GM21367 (cell line): Measurements from ENCODE around the gene SNCA.

Source experiments
- ATAC-seq: cut with Tn5 transposase; IDR thresholded peaks from one replicate; pipeline ENCODE4 v1.9.1; 2021; ENCODE audit not compliant: unreplicated experiment

Gene SNCA

DNA sequence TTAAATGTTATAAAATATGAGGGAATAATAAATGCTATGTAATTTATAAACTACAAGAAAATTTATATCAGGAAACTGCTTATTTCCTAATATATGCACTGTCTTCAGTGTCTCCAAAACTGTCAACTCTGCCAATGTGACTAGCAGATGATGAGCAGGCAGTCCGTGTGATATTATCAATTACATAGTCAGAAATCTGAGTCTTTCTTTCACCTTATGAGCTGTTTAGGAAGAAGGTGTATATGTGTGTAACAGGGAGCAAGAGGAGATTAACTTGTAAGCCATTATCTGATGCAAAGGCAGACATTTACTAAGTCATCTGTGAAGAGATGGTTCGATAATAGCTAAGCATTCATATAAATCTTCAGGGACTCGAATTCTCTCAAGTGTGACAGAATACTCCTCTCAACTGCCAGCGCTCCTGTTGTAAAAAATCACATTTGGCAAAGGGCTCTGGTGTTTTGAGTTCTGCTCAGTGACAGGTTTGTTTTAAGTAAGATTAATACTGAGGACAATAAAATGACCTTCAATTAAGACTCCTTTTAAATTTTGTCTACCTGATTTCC, 79.7 kb downstream of the SNCA start:
- ATAC-seq: no peak

DNA sequence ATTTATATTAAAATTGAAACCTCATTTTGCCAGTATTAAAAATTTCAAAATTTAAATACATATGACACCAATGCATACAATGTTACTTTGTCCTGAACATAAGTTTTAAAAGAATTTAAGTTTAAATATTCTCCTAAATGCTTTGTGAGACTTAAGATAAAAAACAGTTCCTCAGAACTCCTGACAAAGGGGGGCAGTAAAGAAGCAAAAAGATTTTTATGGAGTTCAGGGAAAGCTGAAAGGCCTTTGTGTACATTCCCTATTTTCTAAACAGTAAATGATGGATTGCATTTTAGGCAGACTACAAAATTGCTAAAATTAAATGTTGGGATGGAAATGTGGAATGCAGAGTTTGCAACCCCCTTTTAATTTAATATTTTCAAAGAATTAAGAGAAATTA, 81.7 kb downstream of the SNCA start:
- ATAC-seq: no peak

DNA sequence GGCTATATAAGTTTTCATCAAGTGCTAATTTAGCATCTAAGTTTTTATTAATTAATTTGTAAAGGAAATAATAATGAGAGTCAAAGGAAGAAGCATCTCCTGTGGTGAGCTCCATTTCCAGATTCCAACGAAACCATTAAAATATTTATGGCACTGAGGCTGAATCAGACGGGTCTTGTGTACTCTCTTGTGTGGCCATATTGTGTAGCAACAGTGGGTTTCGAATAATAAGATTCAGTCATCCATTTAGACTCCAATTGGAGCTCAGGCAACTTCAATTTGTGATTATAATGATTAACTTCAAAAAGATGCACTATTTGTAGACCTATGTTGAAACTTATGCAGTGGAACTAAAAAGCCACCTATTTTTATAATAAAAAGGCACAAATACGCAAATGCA, 82.4 kb downstream of the SNCA start:
- ATAC-seq: no peak

DNA sequence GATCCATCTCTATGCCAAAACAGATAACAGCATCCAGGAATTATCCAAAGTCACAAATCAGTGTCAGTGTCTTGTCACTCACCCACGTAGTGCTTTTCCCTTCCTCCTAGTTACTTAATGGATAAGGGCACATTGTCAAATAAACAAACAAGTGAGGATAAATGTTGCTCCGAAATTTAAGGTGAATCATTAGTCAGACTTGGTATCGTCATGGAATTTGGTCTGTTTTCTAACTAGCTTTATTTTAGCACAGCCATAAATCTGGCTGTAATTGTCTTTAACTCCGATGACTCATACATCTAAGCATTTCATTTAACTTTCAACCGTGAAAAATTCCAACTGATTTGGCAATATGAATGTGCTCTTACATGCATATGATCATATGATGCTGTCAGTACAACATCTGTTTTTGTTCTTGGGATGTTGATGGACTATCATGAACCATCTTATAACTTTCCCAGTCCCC, 83.3 kb downstream of the SNCA start:
- ATAC-seq: no peak

DNA sequence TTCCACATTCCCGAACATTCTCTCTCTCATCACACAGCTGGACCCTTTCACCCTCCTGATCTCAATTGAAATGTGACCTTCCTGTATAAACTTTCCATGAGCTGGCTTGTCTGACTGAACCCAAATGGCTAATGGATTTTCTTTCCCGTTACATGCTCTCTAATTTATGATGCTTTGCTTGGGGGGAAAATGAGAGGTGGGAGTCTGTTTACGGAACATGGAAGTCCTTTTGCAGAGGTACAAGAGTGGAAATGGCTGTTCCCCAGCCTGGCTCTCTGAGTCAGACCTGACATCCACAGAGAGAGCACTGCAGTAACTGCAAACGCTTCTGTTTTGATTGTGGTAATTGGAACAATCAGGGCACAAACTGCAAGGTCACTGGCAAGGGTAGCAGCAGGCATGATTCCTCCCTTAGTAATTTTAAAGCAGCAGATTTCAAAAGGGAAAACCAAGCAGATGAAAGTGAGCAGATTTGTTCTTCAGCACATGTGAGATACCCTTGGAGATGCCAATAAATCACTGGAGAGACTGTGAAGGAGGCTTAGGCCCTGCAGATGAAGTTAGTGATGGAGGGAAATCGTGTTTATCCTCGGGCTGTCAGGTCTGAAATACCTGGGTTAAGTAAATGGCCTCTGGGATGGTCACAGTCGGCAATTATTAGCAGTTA, 83.9 kb downstream of the SNCA start:
- ATAC-seq: no peak

DNA sequence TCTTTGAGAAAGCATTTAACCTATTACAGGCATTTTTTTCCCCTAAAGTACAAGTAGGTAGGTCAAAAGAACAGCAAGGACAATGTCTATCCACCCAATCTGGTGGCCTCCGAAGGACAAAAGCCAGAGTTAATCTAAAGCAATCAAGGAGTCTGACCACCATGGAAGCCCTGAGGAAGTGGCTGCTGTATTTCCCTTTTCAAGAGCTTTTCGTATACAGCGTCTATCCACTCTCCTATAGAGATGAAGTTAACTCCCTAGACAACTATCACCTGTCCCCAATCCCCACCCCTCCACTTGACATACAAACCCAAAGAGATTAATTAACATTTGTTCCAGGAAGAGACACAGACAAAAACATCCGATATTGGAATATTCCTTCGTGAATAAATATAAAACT, 85.5 kb downstream of the SNCA start:
- ATAC-seq: no peak

DNA sequence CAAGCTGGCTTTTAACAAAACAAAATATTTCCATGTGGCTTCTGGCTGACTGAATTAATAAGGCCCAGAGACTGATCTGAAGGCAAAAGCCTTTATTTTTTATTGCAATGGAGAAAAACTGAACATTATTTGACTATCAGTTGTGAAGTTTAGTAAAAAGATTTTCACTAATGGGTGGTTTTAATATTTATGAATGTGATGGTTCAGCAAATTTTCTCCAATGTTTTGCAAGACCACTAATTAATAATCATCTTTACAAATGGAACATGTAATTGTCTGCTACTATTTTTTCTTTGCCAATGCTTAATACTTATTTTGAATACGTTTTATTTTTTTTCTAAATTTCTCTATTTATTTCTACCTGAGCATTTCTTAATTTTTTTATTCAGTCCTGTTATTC, 90.6 kb downstream of the SNCA start:
- no peak for ATAC-seq

DNA sequence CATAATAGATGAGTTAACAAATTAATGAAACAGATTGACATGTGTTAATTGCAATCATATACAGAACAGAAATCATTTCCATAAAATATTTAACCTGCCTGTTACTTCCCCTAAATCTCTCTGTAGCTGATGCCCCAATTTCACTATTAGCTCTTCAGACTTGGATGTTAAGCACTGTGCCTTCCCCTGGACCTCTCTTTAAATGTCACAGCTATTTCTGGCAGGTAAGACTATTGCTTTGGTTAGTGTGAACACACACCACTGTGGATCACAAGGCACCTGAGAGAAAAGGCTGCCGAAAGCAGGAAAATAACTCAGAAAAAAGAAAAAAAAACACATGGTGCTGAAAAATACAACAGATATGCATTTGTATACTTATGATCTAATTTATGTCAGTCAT, 91.3 kb downstream of the SNCA start:
- ATAC-seq: no peak

DNA sequence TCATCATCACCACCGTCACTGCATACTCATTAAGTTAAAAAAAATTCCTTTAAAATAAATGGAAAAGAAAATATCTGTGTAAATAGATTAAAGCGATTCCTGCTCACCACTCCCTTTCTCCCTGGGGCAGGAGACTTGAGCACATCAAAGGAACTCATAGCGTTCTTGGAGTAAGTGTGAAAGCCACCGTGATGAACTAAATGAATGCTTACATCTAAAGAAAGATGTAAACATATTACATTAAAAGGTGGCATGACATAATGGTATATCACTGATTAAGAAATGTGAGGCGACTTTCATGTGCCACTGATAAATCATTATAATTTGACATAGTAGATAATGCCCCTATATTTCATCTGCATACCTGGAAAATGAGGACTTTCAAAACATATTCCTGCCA, 92.0 kb downstream of the SNCA start:
- no peak for ATAC-seq

DNA sequence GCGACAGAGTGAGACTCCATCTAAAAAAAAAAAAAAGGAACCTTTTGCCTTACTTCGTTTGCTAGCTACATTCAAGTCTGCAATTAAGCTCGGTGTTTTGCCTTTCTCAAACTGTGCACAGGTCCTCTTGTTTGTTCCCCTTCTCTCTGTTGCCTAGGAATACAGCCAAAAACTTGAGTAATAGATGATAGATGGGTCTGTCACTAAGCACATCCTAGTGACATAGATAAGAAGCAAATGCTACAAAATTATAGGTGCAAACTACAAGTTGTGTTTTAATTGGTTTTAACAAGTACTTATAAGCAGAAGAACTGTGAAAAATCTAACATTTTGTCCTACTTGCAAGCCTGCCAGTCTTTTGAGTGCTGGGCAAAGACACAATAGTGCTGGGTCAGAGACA, 95.2 kb downstream of the SNCA start:
- ATAC-seq: no peak

DNA sequence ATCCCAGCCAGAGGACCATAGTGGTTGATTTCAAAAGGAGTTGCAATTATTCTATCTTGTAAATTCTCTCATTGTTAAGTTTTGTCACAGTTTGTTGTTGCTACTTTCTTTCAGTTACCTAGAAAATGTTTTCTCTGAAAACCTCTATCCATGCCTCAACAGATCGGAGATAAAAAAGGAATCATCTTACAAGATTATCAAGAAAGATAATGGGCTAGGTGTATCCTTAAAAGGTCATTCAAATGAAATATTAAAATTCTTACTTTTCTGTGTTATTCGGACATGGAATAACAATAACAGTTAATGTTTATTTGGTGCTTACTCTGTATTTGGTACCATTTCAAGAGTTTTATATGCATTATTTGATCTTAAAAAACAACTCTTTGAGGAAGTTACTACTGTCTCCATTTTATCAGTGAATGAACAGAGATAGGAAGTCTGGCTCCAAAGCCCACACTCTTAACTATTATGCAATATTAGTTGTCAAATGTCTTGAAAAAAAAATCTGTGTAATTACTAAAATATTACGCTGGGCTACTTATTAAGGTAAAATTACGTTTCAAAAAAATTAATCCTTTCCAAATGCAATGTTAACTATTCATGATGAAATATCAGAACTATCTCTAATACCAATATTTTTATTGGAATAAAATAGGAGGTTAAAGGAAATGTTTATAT, 97.5 kb downstream of the SNCA start:
- ATAC-seq: no peak

DNA sequence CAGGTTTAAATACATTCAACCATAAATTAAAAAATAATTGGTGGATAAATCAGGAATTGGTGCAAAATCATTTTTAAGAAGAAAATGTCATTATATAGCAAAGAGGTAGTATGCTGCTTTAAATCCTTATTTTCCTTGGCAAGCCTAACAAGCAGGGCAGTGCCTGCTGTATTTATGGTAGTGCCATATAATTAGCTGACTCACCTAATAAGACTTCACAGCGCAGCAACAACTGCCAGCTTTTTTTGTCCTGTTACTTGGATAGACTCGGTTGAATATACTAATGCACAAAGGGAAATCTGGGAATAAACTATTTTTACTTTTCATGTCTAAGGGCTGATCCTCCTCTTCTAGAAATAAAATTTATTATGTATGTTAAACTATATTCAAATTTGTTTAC, 99.1 kb downstream of the SNCA start:
- ATAC-seq: no peak

DNA sequence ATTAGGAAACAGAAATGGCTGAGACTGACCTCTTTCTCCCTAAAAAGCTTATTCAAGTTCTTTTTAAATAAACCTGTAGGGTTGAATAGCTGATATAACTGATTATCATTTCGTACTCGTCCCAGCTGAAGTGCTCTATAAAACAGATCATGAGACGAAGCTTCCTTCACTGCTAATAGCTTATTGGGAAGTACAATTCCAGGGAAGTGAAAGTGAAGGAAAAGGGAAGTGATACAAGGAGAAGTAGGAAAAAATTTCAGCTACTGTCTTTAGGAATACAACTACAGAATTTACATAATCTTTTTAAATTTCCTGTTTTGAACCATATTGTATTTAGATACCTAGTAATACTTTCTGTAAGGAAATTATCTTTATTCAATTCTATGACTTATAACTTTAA, 103.0 kb downstream of the SNCA start:
- no peak for ATAC-seq

DNA sequence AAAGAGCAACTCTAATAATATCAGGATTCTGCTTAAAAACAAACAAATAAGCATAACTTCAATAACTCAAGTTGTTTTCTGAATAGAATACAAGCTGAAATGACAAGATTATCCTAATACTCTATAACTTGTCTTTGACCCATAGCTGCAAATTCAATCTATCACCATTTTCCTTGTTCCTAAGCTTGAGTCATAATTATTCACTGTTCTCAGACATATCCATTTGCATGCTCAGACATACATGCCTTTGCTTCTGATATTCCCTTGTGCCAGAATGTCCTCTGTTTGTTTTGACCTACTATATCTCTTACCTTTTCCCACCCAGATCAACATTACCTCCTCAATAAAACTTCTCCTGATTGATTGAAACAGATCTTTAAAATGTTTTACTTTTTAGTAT, 109.7 kb downstream of the SNCA start:
- ATAC-seq: no peak

DNA sequence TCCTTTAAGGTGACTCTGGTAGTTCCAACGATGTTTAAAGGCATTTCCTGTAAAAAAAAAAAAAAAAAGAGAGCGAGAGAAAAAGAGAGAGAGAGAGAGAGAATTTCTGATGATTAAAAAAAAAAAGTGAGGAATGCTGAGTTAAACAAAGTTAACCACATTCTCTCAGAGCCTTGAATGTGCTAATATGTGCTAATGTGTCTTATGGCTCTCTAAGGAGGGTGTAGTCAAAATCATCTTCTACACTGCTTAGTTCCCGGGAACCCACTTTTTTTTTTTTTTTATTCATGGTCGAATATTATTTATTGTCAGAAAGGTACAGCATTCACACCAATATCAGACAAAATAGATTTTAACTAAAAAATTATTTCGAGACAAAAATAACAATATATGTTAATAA, 111.7 kb downstream of the SNCA start:
- ATAC-seq: no peak

DNA sequence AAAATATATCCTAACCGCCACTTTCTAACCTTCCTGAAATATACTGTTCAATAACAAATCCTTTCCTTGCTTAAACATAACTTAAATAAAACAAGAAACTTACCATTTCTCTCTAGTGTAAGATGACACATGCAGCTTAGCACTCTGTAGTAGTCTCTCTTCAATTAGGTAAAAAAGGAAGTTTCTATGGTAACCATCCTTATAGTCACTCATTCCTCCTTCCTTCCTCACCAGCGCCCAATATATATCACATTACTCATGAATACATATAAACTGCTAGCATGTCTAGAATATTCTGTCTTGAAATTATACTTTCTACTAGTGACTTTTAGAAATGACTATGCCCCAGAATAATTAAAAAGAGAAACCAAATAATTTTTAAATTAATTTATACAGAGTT, 112.2 kb downstream of the SNCA start:
- ATAC-seq: no peak

DNA sequence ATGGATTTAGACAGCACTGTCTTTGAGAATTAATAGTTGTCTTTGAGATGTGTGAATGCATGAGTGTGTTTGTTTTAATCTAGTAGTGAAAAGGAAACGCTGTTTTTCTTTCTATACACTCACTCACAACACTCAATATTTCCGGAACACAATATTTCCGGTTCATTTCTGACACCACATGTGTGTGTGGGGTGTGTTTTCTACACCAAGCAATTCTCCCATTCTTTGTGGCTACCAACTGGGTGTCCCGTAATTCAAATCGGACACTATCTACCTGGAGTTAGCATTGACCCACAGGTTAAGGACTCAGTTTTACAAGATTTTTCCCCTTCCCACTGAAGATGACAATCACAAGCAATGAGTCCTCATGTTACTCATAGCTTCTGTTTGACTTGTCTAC, 113.9 kb downstream of the SNCA start:
- no peak for ATAC-seq

DNA sequence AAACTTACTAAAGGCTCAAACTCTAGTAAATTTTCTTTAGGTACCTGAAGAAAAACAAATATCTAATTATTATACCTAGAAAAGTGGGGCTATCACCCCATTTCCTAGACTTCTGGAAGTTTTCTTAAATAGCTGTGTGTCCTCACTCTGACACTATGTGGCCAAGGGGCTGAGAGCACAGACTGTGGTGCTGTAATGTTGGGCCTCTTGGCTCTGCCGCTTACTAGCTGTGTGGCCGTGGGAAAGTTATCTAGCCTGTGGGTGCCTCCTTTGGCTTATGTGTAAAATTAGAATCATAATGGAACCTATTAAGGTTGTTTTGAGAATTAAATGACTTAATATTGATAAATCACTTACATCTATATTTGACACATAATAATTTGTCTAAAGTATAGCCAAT, 114.4 kb downstream of the SNCA start:
- ATAC-seq: no peak

DNA sequence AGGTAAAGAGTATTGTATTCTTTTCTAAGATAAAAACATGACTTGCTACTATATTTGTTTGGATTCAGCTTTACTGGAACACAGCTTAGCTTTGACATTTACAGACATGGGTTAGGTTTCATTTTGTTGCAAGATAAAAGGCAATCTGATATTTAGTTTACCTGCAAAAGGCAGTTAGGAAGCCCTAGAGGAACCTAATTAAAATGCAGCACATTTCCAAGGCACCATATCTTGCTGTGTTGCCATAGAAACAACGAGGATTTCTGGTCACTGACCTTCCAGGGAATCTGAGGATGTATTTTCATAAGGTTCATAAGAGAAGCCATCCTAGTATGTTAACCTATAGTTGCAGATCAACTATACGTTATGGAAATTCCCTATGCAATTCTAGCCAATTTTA, 116.0 kb downstream of the SNCA start:
- ATAC-seq: no peak

DNA sequence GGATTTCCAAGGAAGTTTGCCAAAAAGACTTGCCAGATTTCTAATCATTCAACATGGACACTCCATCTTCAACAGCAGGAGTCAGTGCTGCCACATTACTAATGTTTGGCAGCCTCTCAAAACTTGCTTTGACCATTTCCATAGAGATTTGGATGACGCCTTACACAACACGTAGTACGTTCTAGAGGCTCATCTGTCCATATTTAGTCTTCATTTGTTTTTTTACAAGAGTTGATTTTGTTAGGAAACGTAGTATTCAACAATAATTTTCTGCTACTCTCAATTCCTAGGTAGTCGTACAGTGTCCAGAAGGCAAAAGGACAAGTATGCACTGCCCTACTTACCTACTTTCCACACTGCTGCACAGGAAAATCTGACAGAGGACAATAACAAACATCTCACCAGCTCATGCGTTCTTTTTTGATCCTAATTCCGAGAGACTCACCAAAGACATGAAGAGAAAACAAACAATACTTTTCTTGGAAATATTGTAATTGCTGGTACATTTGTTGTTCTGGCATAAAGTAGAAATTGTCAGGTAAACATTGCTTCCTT, 117.3 kb downstream of the SNCA start:
- ATAC-seq: no peak

DNA sequence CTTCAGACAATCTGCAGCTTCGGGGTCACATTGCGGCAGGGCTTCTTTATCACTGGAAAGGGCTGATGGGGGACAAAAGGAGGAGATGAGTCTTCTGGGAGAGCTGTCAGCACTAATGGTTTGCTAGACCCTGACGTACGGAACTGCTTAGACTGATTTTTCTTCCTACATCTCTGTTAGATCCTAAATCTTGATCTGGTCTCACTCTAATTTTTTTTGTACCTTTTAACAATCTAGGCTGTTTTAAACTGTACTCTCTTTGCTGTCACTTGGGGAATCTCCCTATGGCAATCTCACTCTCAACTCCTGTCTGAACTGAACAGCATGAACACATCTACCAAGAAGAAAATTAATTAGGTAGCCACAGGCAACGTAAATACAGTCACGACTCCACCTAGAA, 120.1 kb downstream of the SNCA start:
- no peak for ATAC-seq

DNA sequence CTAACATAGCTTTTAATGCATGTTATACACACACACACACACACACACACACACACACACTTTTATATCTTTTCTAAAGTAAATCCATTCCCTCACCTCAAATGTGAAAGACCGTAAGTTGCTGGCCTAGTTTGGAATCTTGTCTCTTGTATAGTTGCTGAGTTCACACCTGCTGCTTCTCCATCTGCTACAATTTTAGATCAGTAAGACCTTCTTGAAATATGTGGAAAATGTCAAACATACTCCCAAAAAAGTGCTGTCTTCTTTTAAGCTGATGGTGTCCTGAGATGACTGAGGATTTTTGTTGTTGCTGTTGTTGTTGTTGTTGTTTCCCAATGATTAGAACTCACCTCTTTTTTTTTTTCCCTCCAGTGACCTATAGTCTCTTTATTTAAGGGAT, 121.3 kb downstream of the SNCA start:
- ATAC-seq: no peak
